ENCODE results near the gene TPK1. TPM values are rescaled to one million over a fixed set of nuclear protein-coding genes. Genes with fewer than 3 reads are reported as not detected.

TPK1 gene
- total RNA-seq, 1 donor, result 6.9 TPM

DNA sequence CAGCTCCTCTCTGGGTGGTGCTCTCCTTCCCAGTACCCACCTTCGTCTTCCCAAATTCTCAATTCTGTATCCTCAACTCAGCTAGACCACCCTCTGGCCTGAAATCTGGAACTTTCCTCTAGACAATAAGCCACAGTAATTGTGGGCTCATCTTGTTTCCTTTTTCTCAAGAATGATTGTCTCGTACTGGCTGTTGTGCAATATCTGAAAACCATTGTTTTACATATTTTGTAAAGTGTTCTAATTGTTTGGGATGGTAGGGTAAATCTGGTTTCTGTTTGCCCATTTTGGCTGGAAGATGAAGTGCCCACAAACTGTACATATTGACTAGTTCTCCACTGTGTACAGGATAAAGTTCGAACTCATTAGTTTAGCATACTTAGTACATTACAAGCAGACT lies 421.0 kb downstream of the TPK1 start:
- H3K4me1 ChIP-seq (ENCODE audit: insufficient read depth, low read length), result no peaks in the 10 kb centered on the region
- no peaks in the 10 kb centered on the region for H3K36me3 ChIP-seq (ENCODE audit: insufficient read depth, low read length)
- no peak overlapping the region for H3K4me3 ChIP-seq (ENCODE audit: insufficient read depth, low read length)
- no peaks in the 10 kb centered on the region for H3K79me2 ChIP-seq (ENCODE audit: insufficient read depth, low read length)
- no peaks in the 10 kb centered on the region for H3K9me3 ChIP-seq (ENCODE audit: low read depth, low read length)
- H2AFZ ChIP-seq (ENCODE audit: low read length), result no peak overlapping the region
- no peak overlapping the region for H3K4me2 ChIP-seq (ENCODE audit: insufficient read depth, low read length)
- DNase-seq (ENCODE audit: insufficient read length, low spot score, missing footprints), result no peak
- no peak overlapping the region for H3K27ac ChIP-seq (ENCODE audit: low read depth, low read length)
- no peaks in the 10 kb centered on the region for H3K27me3 ChIP-seq (ENCODE audit: insufficient read depth, low read length)
- TF ChIP-seq, protein P1, sequence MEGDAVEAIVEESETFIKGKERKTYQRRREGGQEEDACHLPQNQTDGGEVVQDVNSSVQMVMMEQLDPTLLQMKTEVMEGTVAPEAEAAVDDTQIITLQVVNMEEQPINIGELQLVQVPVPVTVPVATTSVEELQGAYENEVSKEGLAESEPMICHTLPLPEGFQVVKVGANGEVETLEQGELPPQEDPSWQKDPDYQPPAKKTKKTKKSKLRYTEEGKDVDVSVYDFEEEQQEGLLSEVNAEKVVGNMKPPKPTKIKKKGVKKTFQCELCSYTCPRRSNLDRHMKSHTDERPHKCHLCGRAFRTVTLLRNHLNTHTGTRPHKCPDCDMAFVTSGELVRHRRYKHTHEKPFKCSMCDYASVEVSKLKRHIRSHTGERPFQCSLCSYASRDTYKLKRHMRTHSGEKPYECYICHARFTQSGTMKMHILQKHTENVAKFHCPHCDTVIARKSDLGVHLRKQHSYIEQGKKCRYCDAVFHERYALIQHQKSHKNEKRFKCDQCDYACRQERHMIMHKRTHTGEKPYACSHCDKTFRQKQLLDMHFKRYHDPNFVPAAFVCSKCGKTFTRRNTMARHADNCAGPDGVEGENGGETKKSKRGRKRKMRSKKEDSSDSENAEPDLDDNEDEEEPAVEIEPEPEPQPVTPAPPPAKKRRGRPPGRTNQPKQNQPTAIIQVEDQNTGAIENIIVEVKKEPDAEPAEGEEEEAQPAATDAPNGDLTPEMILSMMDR (IDR thresholded peaks at IDR 0.05; ENCODE audit: extremely low read depth, low read depth, low read length), result no peak
- H4K20me1 ChIP-seq (ENCODE audit: insufficient read depth, low read length), result no peaks in the 10 kb centered on the region

DNA sequence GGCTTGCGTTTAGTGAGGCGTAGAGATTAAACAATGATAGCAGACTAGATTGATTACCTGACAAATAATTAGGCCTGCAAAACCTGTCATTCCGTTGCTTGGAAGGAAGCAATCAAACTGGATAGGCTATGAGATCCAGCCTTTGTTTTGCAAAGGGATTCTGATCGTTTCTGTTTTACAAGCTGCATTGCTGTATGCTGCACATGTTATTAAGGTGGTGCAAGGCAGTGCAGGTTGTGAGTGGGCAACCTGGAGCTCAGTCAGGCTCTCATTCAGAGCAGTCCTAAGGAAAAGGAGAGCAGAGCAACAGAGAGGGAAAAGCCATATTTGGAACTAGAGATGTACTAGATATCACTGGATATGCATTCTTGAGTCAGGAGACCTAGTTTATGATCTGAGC lies 425.4 kb downstream of the TPK1 start:
- H3K27ac ChIP-seq (ENCODE audit: low read depth, low read length), result no peak overlapping the region
- no peak overlapping the region for H3K4me2 ChIP-seq (ENCODE audit: insufficient read depth, low read length)
- H3K4me3 ChIP-seq (ENCODE audit: insufficient read depth, low read length), result no peak overlapping the region
- no peak overlapping the region for H2AFZ ChIP-seq (ENCODE audit: low read length)
- H3K36me3 ChIP-seq (ENCODE audit: insufficient read depth, low read length), result no peaks in the 10 kb centered on the region
- DNase-seq (ENCODE audit: insufficient read length, low spot score, missing footprints), result no peak
- H3K79me2 ChIP-seq (ENCODE audit: insufficient read depth, low read length), result no peaks in the 10 kb centered on the region
- H4K20me1 ChIP-seq (ENCODE audit: insufficient read depth, low read length), result no peaks in the 10 kb centered on the region
- no peaks in the 10 kb centered on the region for H3K4me1 ChIP-seq (ENCODE audit: insufficient read depth, low read length)
- H3K9me3 ChIP-seq (ENCODE audit: low read depth, low read length), result no peaks in the 10 kb centered on the region
- H3K27me3 ChIP-seq (ENCODE audit: insufficient read depth, low read length), result no peaks in the 10 kb centered on the region
- TF ChIP-seq, protein P1 (IDR thresholded peaks at IDR 0.05; ENCODE audit: extremely low read depth, low read depth, low read length), result no peak

DNA sequence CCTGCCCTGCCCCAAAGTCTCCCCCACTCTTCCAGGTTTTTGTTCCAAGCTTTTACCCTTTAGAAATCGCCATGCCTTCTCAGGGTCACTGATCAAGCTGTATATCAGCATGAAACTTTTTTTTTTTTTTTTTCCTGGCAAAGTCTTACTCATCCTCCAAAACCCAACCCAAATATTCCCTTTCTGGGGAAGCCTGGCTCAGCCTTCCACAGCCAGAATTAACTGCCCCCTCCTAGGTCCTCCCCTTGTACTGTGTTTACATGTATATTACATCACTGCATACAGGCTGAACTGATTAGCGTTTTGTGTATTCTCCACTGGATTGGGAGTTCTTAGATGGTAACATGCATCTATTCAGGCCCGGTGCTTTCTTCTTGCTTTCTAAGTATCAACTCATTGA lies 427.7 kb downstream of the TPK1 start:
- H2AFZ ChIP-seq (ENCODE audit: low read length), result no peak overlapping the region
- H3K27me3 ChIP-seq (ENCODE audit: insufficient read depth, low read length), result no peaks in the 10 kb centered on the region
- no peaks in the 10 kb centered on the region for H4K20me1 ChIP-seq (ENCODE audit: insufficient read depth, low read length)
- no peaks in the 10 kb centered on the region for H3K36me3 ChIP-seq (ENCODE audit: insufficient read depth, low read length)
- no peak overlapping the region for H3K4me3 ChIP-seq (ENCODE audit: insufficient read depth, low read length)
- H3K4me1 ChIP-seq (ENCODE audit: insufficient read depth, low read length), result no peaks in the 10 kb centered on the region
- TF ChIP-seq, protein P1 (IDR thresholded peaks at IDR 0.05; ENCODE audit: extremely low read depth, low read depth, low read length), result no peak
- H3K79me2 ChIP-seq (ENCODE audit: insufficient read depth, low read length), result no peaks in the 10 kb centered on the region
- DNase-seq (ENCODE audit: insufficient read length, low spot score, missing footprints), result no peak
- H3K9me3 ChIP-seq (ENCODE audit: low read depth, low read length), result no peaks in the 10 kb centered on the region
- H3K27ac ChIP-seq (ENCODE audit: low read depth, low read length), result no peak overlapping the region
- no peak overlapping the region for H3K4me2 ChIP-seq (ENCODE audit: insufficient read depth, low read length)

DNA sequence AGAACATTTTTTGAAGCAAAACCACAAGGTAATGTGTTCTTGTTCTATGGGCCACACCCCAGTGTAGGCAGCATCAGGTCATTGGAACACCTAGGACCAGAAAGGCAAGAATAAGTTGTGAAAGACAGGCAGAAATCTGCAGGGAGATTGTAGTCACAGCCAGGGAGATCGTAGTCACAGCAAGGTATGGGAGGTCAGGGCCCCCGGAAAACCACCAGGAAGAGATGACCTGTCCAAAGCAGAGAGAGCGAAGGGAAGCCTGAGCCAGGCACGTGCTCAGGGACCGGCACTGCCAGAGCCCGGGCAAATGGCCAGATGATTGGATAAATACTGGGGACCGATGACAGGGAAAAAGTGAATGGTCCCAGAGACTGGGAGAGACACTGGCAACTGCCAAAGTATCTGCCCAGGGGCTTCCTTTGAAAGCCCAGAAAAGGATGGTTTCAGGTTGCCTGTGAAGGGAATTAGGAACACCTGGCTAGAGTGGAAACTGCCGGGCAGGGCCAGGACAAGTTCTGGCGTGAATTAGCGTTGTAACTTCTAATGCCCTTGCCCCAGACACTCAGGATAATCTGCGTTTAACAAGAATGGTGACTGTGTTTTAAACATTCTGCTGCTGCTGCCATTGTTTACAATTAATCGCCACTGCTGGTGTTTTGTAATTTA lies 428.5 kb downstream of the TPK1 start:
- Histone ChIP-seq H4K20me1 (ENCODE audit: insufficient read depth, low read length) (no peaks in the 10 kb centered on the region), H3K36me3 (ENCODE audit: insufficient read depth, low read length) (no peaks in the 10 kb centered on the region), H3K27me3 (ENCODE audit: insufficient read depth, low read length) (no peaks in the 10 kb centered on the region), H3K9me3 (ENCODE audit: low read depth, low read length) (no peaks in the 10 kb centered on the region), H3K4me3 (ENCODE audit: insufficient read depth, low read length) (no peak overlapping the region), H3K79me2 (ENCODE audit: insufficient read depth, low read length) (no peaks in the 10 kb centered on the region), H2AFZ (ENCODE audit: low read length) (peak overlapping the region; percentile 51), H3K4me2 (ENCODE audit: insufficient read depth, low read length) (no peak overlapping the region), H3K27ac (ENCODE audit: low read depth, low read length) (no peak overlapping the region), H3K4me1 (ENCODE audit: insufficient read depth, low read length) (no peaks in the 10 kb centered on the region)
- DNase-seq (ENCODE audit: insufficient read length, low spot score, missing footprints), result no peak
- TF ChIP-seq, protein P1 (IDR thresholded peaks at IDR 0.05; ENCODE audit: extremely low read depth, low read depth, low read length), result no peak
